GM21529 (cell line): ENCODE measurements around the gene B4GALT6.

Experiments
- ATAC-seq: cut with Tn5 transposase; IDR thresholded peaks from one replicate; pipeline ENCODE4 v1.9.1; 2021; ENCODE audit not compliant: unreplicated experiment

B4GALT6 gene

GRCh38 chr18:31633392-31634330 is 50.7 kb downstream of the B4GALT6 start:
- ATAC-seq = peak; percentile 12

- no peak for ATAC-seq
These were observed 52.0 kb downstream of the B4GALT6 start for GRCh38 chr18:31632356-31632755.

GRCh38 chr18:31631526-31631925 is 52.9 kb downstream of the B4GALT6 start:
- ATAC-seq = no peak

GRCh38 chr18:31630549-31630948 is 53.8 kb downstream of the B4GALT6 start:
- no peak for ATAC-seq

- no peak for ATAC-seq
These were observed 58.0 kb downstream of the B4GALT6 start for GRCh38 chr18:31626409-31626808.

- no peak for ATAC-seq
These were observed 59.3 kb downstream of the B4GALT6 start for GRCh38 chr18:31624892-31625640.

- no peak for ATAC-seq
These were observed 65.1 kb downstream of the B4GALT6 start for GRCh38 chr18:31619291-31619690.

- no peak for ATAC-seq
These were observed 65.6 kb downstream of the B4GALT6 start for GRCh38 chr18:31618801-31619200.

- ATAC-seq = peak; percentile 49
These were observed 67.2 kb downstream of the B4GALT6 start for GRCh38 chr18:31617031-31617717.

GRCh38 chr18:31616586-31616985 is 67.8 kb downstream of the B4GALT6 start:
- ATAC-seq = no peak

- no peak for ATAC-seq
These were observed 70.3 kb downstream of the B4GALT6 start for GRCh38 chr18:31614044-31614443.

- no peak for ATAC-seq
These were observed 72.3 kb downstream of the B4GALT6 start for GRCh38 chr18:31612124-31612523.

- no peak for ATAC-seq
These were observed 72.9 kb downstream of the B4GALT6 start for GRCh38 chr18:31611511-31611910.

GRCh38 chr18:31610286-31611205 is 73.8 kb downstream of the B4GALT6 start:
- ATAC-seq = no peak

GRCh38 chr18:31609886-31610285 is 74.5 kb downstream of the B4GALT6 start:
- ATAC-seq = no peak

- no peak for ATAC-seq
These were observed 77.0 kb downstream of the B4GALT6 start for GRCh38 chr18:31607384-31607783.

- no peak for ATAC-seq
These were observed 78.1 kb downstream of the B4GALT6 start for GRCh38 chr18:31606265-31606664.

GRCh38 chr18:31603315-31603714 is 81.1 kb downstream of the B4GALT6 start:
- ATAC-seq = no peak

GRCh38 chr18:31598021-31598805 is 86.2 kb downstream of the B4GALT6 start:
- no peak for ATAC-seq
